Neural cell (in vitro differentiated cells): ENCODE data around the gene GPR78. TPM values are rescaled to one million over a fixed set of nuclear protein-coding genes. Genes with fewer than 3 reads are reported as not detected.

Source experiments
- H2AFZ ChIP-seq: fragments of 200-600, 300-800 bp; sonication (generic), shearing (Covaris generic); 2 replicates; pipeline ENCODE4 v1.6.0; 2014; ENCODE audit warnings: low read depth, mild to moderate bottlenecking, antibody characterized with exemption, low read length, moderate library complexity
- H3F3A ChIP-seq: fragments of 200-600 bp; shearing (Covaris generic); 2 replicates; pipeline ENCODE4 v1.6.1; 2016; ENCODE audit warnings: mild to moderate bottlenecking, moderate library complexity, mixed read lengths, antibody characterized with exemption, low read length; ENCODE audit not compliant: insufficient read depth, poor library complexity, severe bottlenecking
- H3K27ac ChIP-seq: fragments of 200-600, 300-800 bp; sonication (generic), shearing (Covaris generic); 2 replicates; pipeline ENCODE4 v1.5.1; 2014; ENCODE audit warnings: mild to moderate bottlenecking, low read length, moderate library complexity
- H3K27me3 ChIP-seq: fragments of 300-800, 200-600 bp; sonication (generic), shearing (Covaris generic); 2 replicates; pipeline ENCODE4 v1.6.0; 2014; ENCODE audit warnings: mild to moderate bottlenecking, low read depth, low read length, moderate library complexity; ENCODE audit not compliant: insufficient read depth
- H3K36me3 ChIP-seq: fragments of 300-800, 200-600 bp; sonication (generic), shearing (Covaris generic); 2 replicates; pipeline ENCODE4 v1.5.1; 2014; ENCODE audit warnings: mild to moderate bottlenecking, antibody characterized with exemption, low read length, moderate library complexity; ENCODE audit not compliant: insufficient read depth
- H3K4me2 ChIP-seq: fragments of 300-800, 200-600 bp; sonication (generic), shearing (Covaris generic); 2 replicates; pipeline ENCODE4 v1.6.0; 2014; ENCODE audit warnings: mild to moderate bottlenecking, low read length
- H3K4me3 ChIP-seq: fragments of 300-800, 200-600 bp; sonication (generic), shearing (Covaris generic); 2 replicates; pipeline ENCODE4 v1.5.1; 2014; ENCODE audit warnings: mild to moderate bottlenecking, low read length, moderate library complexity
- H3K79me2 ChIP-seq: fragments of 200-600 bp; shearing (Covaris generic); replicated peaks from 2 replicates; pipeline ENCODE4 v1.6.0; 2014; ENCODE audit warnings: mild to moderate bottlenecking, low read length, moderate library complexity; ENCODE audit not compliant: insufficient read depth
- H3K9ac ChIP-seq: fragments of 300-800, 200-600 bp; sonication (generic), shearing (Covaris generic); 2 replicates; pipeline ENCODE4 v1.6.1; 2016; ENCODE audit warnings: mild to moderate bottlenecking, low read length, mixed read lengths
- H3K9me2 ChIP-seq: fragments of 200-600 bp; shearing (Covaris generic); 2 replicates; pipeline ENCODE4 v1.6.1; 2016; ENCODE audit warnings: mild to moderate bottlenecking, low read length, mixed read lengths; ENCODE audit not compliant: insufficient read depth
- H3K9me3 ChIP-seq: fragments of 200-600, 300-800 bp; sonication (generic), shearing (Covaris generic); 2 replicates; pipeline ENCODE4 v1.6.1; 2016; ENCODE audit warnings: mild to moderate bottlenecking, mixed run types, low read length, moderate library complexity, mixed read lengths
- H4K20me1 ChIP-seq: fragments of 200-600 bp; shearing (Covaris generic); 2 replicates; pipeline ENCODE4 v1.6.1; 2016; ENCODE audit warnings: mild to moderate bottlenecking, mixed run types; ENCODE audit not compliant: insufficient read depth
- CTCF ChIP-seq: fragments of 450-650 bp; IDR thresholded peaks from 2 replicates; pipeline ENCODE4 v1.5.1; 2014; ENCODE audit warnings: antibody characterized with exemption, mild to moderate bottlenecking, moderate library complexity; ENCODE audit not compliant: poor library complexity, severe bottlenecking
- EP300 ChIP-seq: fragments of 450-650 bp; conservative IDR thresholded peaks from 2 replicates; pipeline ENCODE4 v1.6.1; 2014; ENCODE audit warnings: antibody characterized with exemption, mild to moderate bottlenecking, moderate library complexity; ENCODE audit not compliant: poor library complexity, severe bottlenecking
- EZH2 ChIP-seq: fragments of 200-600, 300-800 bp; shearing (Covaris generic), sonication (generic); IDR thresholded peaks from 2 replicates; pipeline ENCODE4 v1.6.1; 2014; ENCODE audit warnings: antibody characterized with exemption, low read length, borderline replicate concordance, mild to moderate bottlenecking; ENCODE audit not compliant: insufficient read depth, poor library complexity, severe bottlenecking
- MXI1 ChIP-seq: fragments of 450-650 bp; conservative IDR thresholded peaks from 2 replicates; pipeline ENCODE4 v1.6.1; 2014; ENCODE audit warnings: antibody characterized with exemption, mild to moderate bottlenecking; ENCODE audit not compliant: poor library complexity, severe bottlenecking
- POLR2AphosphoS5 ChIP-seq: IDR thresholded peaks from 2 replicates; pipeline ENCODE4 v1.6.1; 2012
- RAD21 ChIP-seq: fragments of 450-650 bp; conservative IDR thresholded peaks from 2 replicates; pipeline ENCODE4 v1.6.1; 2014; ENCODE audit warnings: antibody characterized with exemption, mild to moderate bottlenecking, moderate library complexity
- REST ChIP-seq: IDR thresholded peaks from 2 replicates; pipeline ENCODE4 v1.6.1; 2012; ENCODE audit warnings: borderline replicate concordance
- SMC3 ChIP-seq: fragments of 450-650 bp; conservative IDR thresholded peaks from 2 replicates; pipeline ENCODE4 v1.6.1; 2014; ENCODE audit warnings: antibody characterized with exemption, mild to moderate bottlenecking, moderate library complexity; ENCODE audit not compliant: poor library complexity
- TAF1 ChIP-seq: IDR thresholded peaks from 2 replicates; pipeline ENCODE4 v1.6.1; 2012; ENCODE audit warnings: low read depth
- polyA plus RNA-seq: library from polyadenylated mRNA; depleted of rRNA; stranded (reverse); fragments of >200 nt; gene quantifications from 2 replicates; pipeline ENCODE4 v1.2.3, GENCODE V29; 2014

Gene GPR78
- polyA plus RNA-seq, 1 donor from 2014 or later, result not detected

GRCh38 chr4:8615921-8616787 lies 36.0 kb downstream of the GPR78 start:
- no peak overlapping the region for H3K27ac ChIP-seq
- no peaks in the 10 kb centered on the region for H4K20me1 ChIP-seq
- no peak overlapping the region for H2AFZ ChIP-seq
- no peak overlapping the region for H3K4me3 ChIP-seq
- H3K27me3 ChIP-seq, result no peaks in the 10 kb centered on the region
- H3K9ac ChIP-seq, result no peak overlapping the region
- H3K4me2 ChIP-seq, result no peak overlapping the region
- TF ChIP-seq REST, result no peak
- no peak for TF ChIP-seq CTCF
- TF ChIP-seq SMC3, result no peak
- no peak for TF ChIP-seq MXI1
- TF ChIP-seq EZH2, result no peak
- no peak for TF ChIP-seq TAF1
- no peak for TF ChIP-seq EP300
- TF ChIP-seq POLR2AphosphoS5, result no peak
- no peak for TF ChIP-seq RAD21
- no peaks in the 10 kb centered on the region for H3K9me2 ChIP-seq
- no peaks in the 10 kb centered on the region for H3K79me2 ChIP-seq
- H3F3A ChIP-seq, result no peaks in the 10 kb centered on the region
- no peaks in the 10 kb centered on the region for H3K36me3 ChIP-seq
- H3K9me3 ChIP-seq, result no peaks in the 10 kb centered on the region

- Histone ChIP-seq H3K36me3 (no peaks in the 10 kb centered on the region), H3K79me2 (no peaks in the 10 kb centered on the region), H3K4me3 (no peak overlapping the region), H3K9me2 (no peaks in the 10 kb centered on the region), H3K9me3 (no peaks in the 10 kb centered on the region), H3K27ac (no peak overlapping the region), H3K27me3 (no peaks in the 10 kb centered on the region), H3F3A (no peaks in the 10 kb centered on the region), H3K9ac (no peak overlapping the region), H4K20me1 (no peaks in the 10 kb centered on the region), H3K4me2 (no peak overlapping the region), H2AFZ (no peak overlapping the region)
- TF ChIP-seq EZH2, result no peak
- TF ChIP-seq REST, result no peak
- TF ChIP-seq TAF1, result no peak
- no peak for TF ChIP-seq CTCF
- TF ChIP-seq EP300, result no peak
- no peak for TF ChIP-seq MXI1
- TF ChIP-seq POLR2AphosphoS5, result no peak
- no peak for TF ChIP-seq RAD21
- TF ChIP-seq SMC3, result no peak
These were observed 36.6 kb downstream of the GPR78 start for GRCh38 chr4:8616831-8617230.
